GM18511 (cell line): ENCODE measurements around the gene MRPS23.
"Not testable (repeated sequence)": the region's sequence is repeated elsewhere in the genome, so short reads cannot be mapped to it uniquely, and the experiment has no call there.

Experiments used
- ATAC-seq: cut with Tn5 transposase; IDR thresholded peaks from one replicate; pipeline ENCODE4 v1.9.1; 2021; ENCODE audit warnings: mild to moderate bottlenecking, moderate library complexity; ENCODE audit not compliant: unreplicated experiment

MRPS23 gene

GRCh38 chr17:57864273-57864672, 14.4 kb upstream of the MRPS23 start:
- ATAC-seq: no peak

GRCh38 chr17:57862694-57863667, 13.1 kb upstream of the MRPS23 start:
- ATAC-seq: no peak

GRCh38 chr17:57861790-57862693, 12.2 kb upstream of the MRPS23 start:
- ATAC-seq: no peak

GRCh38 chr17:57861000-57861789, 11.4 kb upstream of the MRPS23 start:
- no peak for ATAC-seq

GRCh38 chr17:57860414-57860999, 10.7 kb upstream of the MRPS23 start:
- no peak for ATAC-seq

- ATAC-seq: no peak
These were observed 10.0 kb upstream of the MRPS23 start for GRCh38 chr17:57859601-57860413.

GRCh38 chr17:57858838-57859237, 9.0 kb upstream of the MRPS23 start:
- no peak for ATAC-seq

GRCh38 chr17:57856792-57857620, 7.2 kb upstream of the MRPS23 start:
- no peak for ATAC-seq

- ATAC-seq: no peak
These were observed 5.7 kb upstream of the MRPS23 start for GRCh38 chr17:57855391-57856035.

GRCh38 chr17:57853695-57854094, 3.9 kb upstream of the MRPS23 start:
- no peak for ATAC-seq

- ATAC-seq: no peak
These were observed 3.1 kb upstream of the MRPS23 start for GRCh38 chr17:57852955-57853328.

- no peak for ATAC-seq
These were observed 2.5 kb upstream of the MRPS23 start for GRCh38 chr17:57852092-57852954.

- no peak for ATAC-seq
These were observed 526 bp downstream of the MRPS23 start for GRCh38 chr17:57849163-57849873.

GRCh38 chr17:57846056-57846945, 3.5 kb downstream of the MRPS23 start:
- ATAC-seq: not testable (repeated sequence)

GRCh38 chr17:57842280-57842679, 7.6 kb downstream of the MRPS23 start:
- no peak for ATAC-seq

GRCh38 chr17:57839571-57839923, 10.3 kb downstream of the MRPS23 start:
- ATAC-seq: no peak
